H1 (cell line): Measurements from ENCODE around the gene SPAG16. TPM values are rescaled to one million over a fixed set of nuclear protein-coding genes. Genes with fewer than 3 reads are reported as not detected.

Experiments
- CBX5 ChIP-seq: fragments of 300-800, 300-1000 bp; sonication (generic); IDR thresholded peaks from 2 replicates; pipeline ENCODE4 v1.7.1; 2016; ENCODE audit warnings: antibody characterized with exemption, low read length, low read depth
- CTBP2 ChIP-seq: IDR thresholded peaks from 2 replicates; pipeline ENCODE4 v1.7.0; 2011; ENCODE audit warnings: borderline replicate concordance, mild to moderate bottlenecking, moderate library complexity, mixed read lengths, low read length; ENCODE audit not compliant: insufficient read depth, insufficient read length
- GABPA ChIP-seq: IDR thresholded peaks from 2 replicates; pipeline ENCODE4 v1.6.1; 2011; ENCODE audit warnings: mild to moderate bottlenecking, low read length, moderate library complexity, borderline replicate concordance; ENCODE audit not compliant: insufficient read depth
- HDAC2 ChIP-seq, 2 experiments: fragments of 300-600 bp in 1 of 2; sonication (generic) in 1 of 2; IDR thresholded peaks; 2 replicates each; pipeline ENCODE4 v1.6.1; 2011 to 2012; ENCODE audit warnings: low read depth in 2 of 2, low read length in 2 of 2, mild to moderate bottlenecking in 2 of 2, moderate library complexity in 2 of 2, borderline replicate concordance in 1 of 2, inconsistent platforms in 1 of 2
- POLR2A ChIP-seq, 2 experiments: IDR thresholded peaks; 1 replicate in 1 of 2; 2 replicates in 1 of 2; pipeline ENCODE4 v1.6.1; 2011; ENCODE audit warnings: low read depth in 2 of 2, low read length in 2 of 2, mild to moderate bottlenecking in 2 of 2; ENCODE audit errors: control extremely low read depth in 1 of 2
- TEAD4 ChIP-seq: IDR thresholded peaks from 2 replicates; pipeline ENCODE4 v1.6.1; 2012; ENCODE audit warnings: low read depth, low read length, inconsistent platforms, mixed read lengths
- polyA plus RNA-seq, 7 experiments: library from polyadenylated mRNA; depleted of rRNA in 3 of 7; stranded (reverse) in 5 of 7; unstranded in 2 of 7; fragments of >200 nt in 5 of 7; fragments of 200-250 nt in 2 of 7; gene quantifications; 1 replicate in 5 of 7; 2 replicates in 1 of 7; 4 replicates in 1 of 7; pipeline versions ENCODE4 v1.2.1 to v1.2.3, GENCODE V29; 2011 to 2013; ENCODE audit warnings: missing spikeins in 2 of 7, mixed read lengths in 2 of 7
- total RNA-seq: library from RNA; stranded (reverse); fragmentation: NEBNext Ultra II Directional; extraction: Animal tissue kit (Norgen Biotek cat#: 25700); gene quantifications from 2 replicates; pipeline ENCODE4 v1.2.1, GENCODE V29; 2021

The SPAG16 gene
- total and polyA plus RNA-seq, 2 of the 8 experiments (the other 6 are each of a cell fraction or from before 2014, with no cell fraction given), result 6.0 to 14.9 TPM

GRCh38 chr2:214139630-214140284 lies 855.5 kb downstream of the SPAG16 start (continued):
- TF ChIP-seq GABPA (no peak), TEAD4 (no peak), HDAC2 (IDR thresholded peaks at IDR 0.05; ENCODE audit: borderline replicate concordance in 1 of 2, low read depth in 2 of 2, low read length in 2 of 2) (no peak), CTBP2 (no peak), POLR2A (IDR thresholded peaks at IDR 0.05; ENCODE audit: control extremely low read depth in 1 of 2, low read depth in 2 of 2, low read length in 2 of 2) (no peak), CBX5 (no peak)
- TF ChIP-seq, all 59 proteins: peak for 0
